ENCODE data around the gene KRTAP5-4.

DNA sequence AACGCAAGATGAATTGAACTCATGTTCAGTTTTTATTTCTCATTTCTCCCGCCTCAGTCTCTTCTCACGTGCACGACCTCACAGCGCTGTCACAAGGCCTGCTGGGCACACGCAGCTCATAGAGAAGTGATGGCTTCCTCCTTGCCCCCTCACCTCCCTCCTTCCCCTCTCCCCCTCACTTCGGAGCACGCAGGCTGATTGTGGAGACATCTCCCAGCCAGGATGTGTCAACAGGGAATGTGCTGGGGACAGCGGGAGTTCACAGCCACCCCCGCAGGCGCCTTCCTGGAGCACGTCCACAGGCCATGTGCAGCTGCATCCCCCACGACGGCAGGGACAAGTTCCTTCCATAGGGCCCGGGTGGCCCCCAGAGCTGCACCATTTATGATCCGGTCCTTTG, 46.0 kb upstream of the KRTAP5-4 start:
- TF ChIP-seq, protein P1, sequence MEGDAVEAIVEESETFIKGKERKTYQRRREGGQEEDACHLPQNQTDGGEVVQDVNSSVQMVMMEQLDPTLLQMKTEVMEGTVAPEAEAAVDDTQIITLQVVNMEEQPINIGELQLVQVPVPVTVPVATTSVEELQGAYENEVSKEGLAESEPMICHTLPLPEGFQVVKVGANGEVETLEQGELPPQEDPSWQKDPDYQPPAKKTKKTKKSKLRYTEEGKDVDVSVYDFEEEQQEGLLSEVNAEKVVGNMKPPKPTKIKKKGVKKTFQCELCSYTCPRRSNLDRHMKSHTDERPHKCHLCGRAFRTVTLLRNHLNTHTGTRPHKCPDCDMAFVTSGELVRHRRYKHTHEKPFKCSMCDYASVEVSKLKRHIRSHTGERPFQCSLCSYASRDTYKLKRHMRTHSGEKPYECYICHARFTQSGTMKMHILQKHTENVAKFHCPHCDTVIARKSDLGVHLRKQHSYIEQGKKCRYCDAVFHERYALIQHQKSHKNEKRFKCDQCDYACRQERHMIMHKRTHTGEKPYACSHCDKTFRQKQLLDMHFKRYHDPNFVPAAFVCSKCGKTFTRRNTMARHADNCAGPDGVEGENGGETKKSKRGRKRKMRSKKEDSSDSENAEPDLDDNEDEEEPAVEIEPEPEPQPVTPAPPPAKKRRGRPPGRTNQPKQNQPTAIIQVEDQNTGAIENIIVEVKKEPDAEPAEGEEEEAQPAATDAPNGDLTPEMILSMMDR (IDR thresholded peaks at IDR 0.05), result no peak
- TF ChIP-seq POLR2A (IDR thresholded peaks at IDR 0.05), result no peak

Data from testis (tissue), 2 donors.